GM12891 (cell line): ENCODE measurements around the gene TAS1R1.

Experiments used
- DNase-seq: peaks from one replicate; pipeline ENCODE4 v3.0.0; 2011; ENCODE audit warnings: low spot score; ENCODE audit not compliant: insufficient read length
- FAIRE-seq: peaks from 2 replicates; lab custom pipeline; 2011; peaks lifted over from hg19 to GRCh38; lab: Jason Lieb, UNC
- PAX5 ChIP-seq: IDR thresholded peaks from 2 replicates; pipeline ENCODE4 v1.6.1; 2011; ENCODE audit warnings: low read length, moderate library complexity, mild to moderate bottlenecking; ENCODE audit not compliant: insufficient read depth, severe bottlenecking
- POLR2A ChIP-seq: IDR thresholded peaks from 2 replicates; pipeline ENCODE4 v1.6.1; 2011; ENCODE audit warnings: low read depth, low read length, control low read depth
- POLR2AphosphoS5 ChIP-seq: IDR thresholded peaks from 2 replicates; pipeline ENCODE4 v1.6.1; 2011; ENCODE audit warnings: low read depth, low read length, control low read depth
- POU2F2 ChIP-seq: IDR thresholded peaks from 2 replicates; pipeline ENCODE4 v1.6.1; 2011; ENCODE audit warnings: low read depth, mild to moderate bottlenecking, control low read depth, low read length, moderate library complexity
- SPI1 ChIP-seq: IDR thresholded peaks from 2 replicates; pipeline ENCODE4 v1.6.1; 2011; ENCODE audit warnings: low read depth, low read length, control low read depth
- TAF1 ChIP-seq: IDR thresholded peaks from 2 replicates; pipeline ENCODE4 v1.6.1; 2011; ENCODE audit warnings: low read depth, low read length, control low read depth

TAS1R1 gene

GRCh38 chr1:6569033-6569432, 13.9 kb downstream of the TAS1R1 start:
- no peak for TF ChIP-seq POU2F2
- no peak for TF ChIP-seq TAF1
- no peak for TF ChIP-seq SPI1
- no peak for TF ChIP-seq POLR2A
- TF ChIP-seq PAX5 = no peak
- TF ChIP-seq POLR2AphosphoS5 = no peak
- no peak for FAIRE-seq
- DNase-seq = no peak

GRCh38 chr1:6570100-6570499, 15.0 kb downstream of the TAS1R1 start:
- no peak for DNase-seq
- TF ChIP-seq TAF1 (no peak), POLR2A (no peak), POU2F2 (no peak)
- FAIRE-seq = no peak

- FAIRE-seq (no peak), DNase-seq (no peak)
- TF ChIP-seq SPI1 (no peak), POLR2A (no peak)
Observed at GRCh38 chr1:6570987-6571386, 15.9 kb downstream of the TAS1R1 start.

GRCh38 chr1:6572653-6573383, 17.7 kb downstream of the TAS1R1 start:
- DNase-seq = no peak
- TF ChIP-seq POU2F2 (no peak), POLR2A (no peak), TAF1 (no peak), SPI1 (no peak), PAX5 (no peak), POLR2AphosphoS5 (no peak)
- FAIRE-seq = no peak

- FAIRE-seq (peak; percentile 33), DNase-seq (no peak)
- TF ChIP-seq POU2F2 = no peak
- no peak for TF ChIP-seq POLR2A
- no peak for TF ChIP-seq TAF1
- no peak for TF ChIP-seq POLR2AphosphoS5
- no peak for TF ChIP-seq SPI1
- no peak for TF ChIP-seq PAX5
Observed at GRCh38 chr1:6574025-6574620, 19.0 kb downstream of the TAS1R1 start.

GRCh38 chr1:6574818-6575217, 19.7 kb downstream of the TAS1R1 start:
- DNase-seq = no peak
- TF ChIP-seq PAX5 (no peak), POU2F2 (no peak), SPI1 (no peak), TAF1 (no peak), POLR2A (no peak), POLR2AphosphoS5 (no peak)
- FAIRE-seq = no peak

- no peak for FAIRE-seq
- DNase-seq = no peak
- TF ChIP-seq TAF1 (no peak), POLR2AphosphoS5 (no peak), PAX5 (no peak), SPI1 (no peak), POLR2A (no peak), POU2F2 (no peak)
Observed at GRCh38 chr1:6577831-6578525, 22.9 kb downstream of the TAS1R1 start.

GRCh38 chr1:6578624-6579373, 23.7 kb downstream of the TAS1R1 start:
- no peak for DNase-seq
- no peak for TF ChIP-seq POLR2A
- TF ChIP-seq POLR2AphosphoS5 = no peak
- no peak for TF ChIP-seq TAF1
- TF ChIP-seq PAX5 = no peak
- no peak for TF ChIP-seq POU2F2
- TF ChIP-seq SPI1 = no peak
- no peak for FAIRE-seq

- peak; percentile 100 for DNase-seq
- no peak for TF ChIP-seq PAX5
- peak; percentile 89 for TF ChIP-seq POLR2A
- peak; percentile 93 for TF ChIP-seq POLR2AphosphoS5
- TF ChIP-seq POU2F2 = 0 out of 2 replicates have a peak, but pooled peaks have one; percentile 29
- peak; percentile 62; the same call in 1 of the 2 replicates for TF ChIP-seq TAF1
- TF ChIP-seq SPI1 = no peak
- peak; percentile 100 for FAIRE-seq
Observed at GRCh38 chr1:6579374-6580118, 24.4 kb downstream of the TAS1R1 start, which contains the start of gene ZBTB48. TSS of gene ZBTB48 (plus strand) at chr1:6579994. CDS start at chr1:6580610, 616 bp downstream.
